CD4-positive, alpha-beta T cell treated with Interferon gamma for 1 hour (primary cell): ENCODE data around the gene HNRNPA2B1.
A peak's percentile ranks its signal among the peaks of the same experiment; 100 is the strongest.
"Not testable (repeated sequence)": the region's sequence is repeated elsewhere in the genome, so short reads cannot be mapped to it uniquely, and the experiment has no call there.

Source experiments
- DNase-seq: peaks from one replicate; pipeline ENCODE4 v3.0.0-alpha.2; 2020

Gene HNRNPA2B1

DNA sequence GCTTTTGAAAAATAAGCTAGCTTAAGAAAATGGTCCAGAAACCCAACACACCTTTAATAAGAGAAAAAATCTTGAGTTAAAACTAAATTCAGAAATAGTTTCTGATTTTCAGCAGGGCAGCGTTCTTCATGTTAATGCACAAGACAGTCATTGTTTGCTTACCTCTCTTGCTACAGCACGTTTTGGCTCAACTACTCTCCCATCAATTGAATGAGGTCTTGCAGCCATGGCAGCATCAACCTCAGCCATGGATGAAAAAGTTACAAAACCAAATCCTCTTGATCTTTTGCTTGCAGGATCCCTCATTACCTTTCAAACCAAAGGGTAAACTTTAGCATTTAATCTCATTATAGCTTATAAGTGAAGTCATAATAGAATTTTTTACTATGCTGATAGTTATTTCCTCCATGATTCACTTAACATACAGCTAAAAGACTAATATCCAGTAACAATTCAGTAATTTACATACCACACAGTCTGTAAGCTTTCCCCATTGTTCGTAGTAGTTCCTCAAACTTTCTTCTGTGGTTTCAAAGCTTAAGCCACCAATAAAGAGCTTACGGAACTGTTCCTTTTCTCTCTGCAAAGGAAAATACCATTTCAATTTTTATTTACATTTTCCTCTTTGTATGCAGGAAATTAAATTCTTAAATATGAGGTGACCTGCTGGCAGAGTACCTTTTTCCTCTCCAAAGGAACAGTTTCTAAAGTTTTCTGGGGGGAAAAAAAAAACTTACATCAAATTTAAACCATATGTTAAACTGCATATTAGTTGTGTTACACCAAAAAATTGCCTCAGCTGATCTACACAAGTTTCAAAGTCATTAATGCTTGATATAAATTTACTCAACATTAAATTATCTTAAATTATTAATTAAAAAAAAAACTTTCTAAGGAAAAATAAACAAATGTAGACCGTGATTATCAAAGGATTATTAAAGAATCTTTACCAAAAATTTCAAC, 3.1 kb downstream of the HNRNPA2B1 start:
- DNase-seq = no peak

GRCh38 chr7:26195867-26196657, 4.5 kb downstream of the HNRNPA2B1 start:
- DNase-seq = no peak

- no peak for DNase-seq
Measured at GRCh38 chr7:26195182-26195581, 5.4 kb downstream of the HNRNPA2B1 start.

DNA sequence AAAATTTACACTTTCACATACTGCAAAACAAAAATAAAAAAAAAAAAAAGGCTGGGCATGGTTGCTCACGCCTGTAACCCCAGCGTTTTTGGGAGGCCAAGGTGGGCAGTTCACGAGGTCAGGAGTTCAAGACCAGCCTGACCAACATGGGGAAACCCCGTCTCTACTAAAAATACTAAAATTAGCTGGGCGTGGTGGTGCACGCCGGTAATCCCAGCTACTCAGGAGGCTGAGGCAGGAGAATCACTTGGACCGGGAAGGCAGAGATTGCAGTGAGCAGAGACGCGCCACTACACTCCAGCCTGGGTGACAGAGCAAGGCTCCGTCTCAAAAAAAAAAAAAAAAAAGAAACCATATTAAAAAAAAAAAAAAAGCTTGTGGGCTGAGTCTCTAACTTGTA, 5.8 kb downstream of the HNRNPA2B1 start:
- DNase-seq = not testable (repeated sequence)

- DNase-seq = no peak
Measured at GRCh38 chr7:26193432-26194207, 6.9 kb downstream of the HNRNPA2B1 start.

GRCh38 chr7:26192485-26193087, 8.0 kb downstream of the HNRNPA2B1 start:
- no peak for DNase-seq

DNA sequence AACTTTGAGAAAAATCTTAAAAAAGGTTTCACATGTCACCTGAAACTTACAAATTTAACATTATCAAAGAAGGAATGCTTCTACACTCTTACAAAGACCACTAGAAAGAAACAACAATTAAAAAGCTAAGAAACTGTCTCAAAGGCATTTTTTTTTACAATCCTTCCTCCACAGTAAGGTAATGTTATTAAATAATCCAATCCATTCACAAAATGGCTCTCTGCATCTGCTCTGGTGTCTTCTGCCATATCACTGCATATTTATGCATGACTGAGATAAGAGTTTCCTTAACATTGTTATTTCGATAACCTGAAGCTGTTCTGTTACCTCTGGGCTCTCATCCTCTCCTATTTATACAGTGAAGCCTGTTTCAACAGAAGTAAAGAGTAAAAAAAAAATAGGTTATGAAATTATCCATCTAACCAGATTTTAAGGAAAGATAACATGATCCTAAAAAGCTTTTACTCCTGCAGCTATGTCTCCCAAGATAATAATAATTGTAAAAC, 8.5 kb downstream of the HNRNPA2B1 start:
- DNase-seq = no peak

- no peak for DNase-seq
Measured at GRCh38 chr7:26191233-26191973, 9.1 kb downstream of the HNRNPA2B1 start.

DNA sequence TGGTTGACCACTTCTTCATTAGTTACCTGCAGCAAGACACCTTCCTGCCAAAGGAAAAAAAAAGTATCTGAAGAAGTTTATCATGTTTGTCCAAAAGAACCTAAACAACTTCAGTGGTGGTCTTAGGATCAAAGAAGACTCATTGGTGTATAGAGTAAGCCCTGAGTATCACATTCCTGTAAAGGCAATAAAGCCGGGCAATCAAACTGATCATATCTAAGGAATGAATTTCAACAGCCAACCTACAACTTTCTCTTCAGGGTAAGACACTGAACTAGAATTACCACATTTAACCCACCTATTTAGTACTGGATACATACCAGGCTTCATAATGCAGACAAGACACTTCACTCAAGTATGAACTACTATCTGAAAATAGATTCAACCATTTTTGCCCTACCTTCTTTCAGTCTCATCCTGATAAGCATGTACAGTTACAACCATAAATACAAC, 10.1 kb downstream of the HNRNPA2B1 start:
- DNase-seq = no peak

DNA sequence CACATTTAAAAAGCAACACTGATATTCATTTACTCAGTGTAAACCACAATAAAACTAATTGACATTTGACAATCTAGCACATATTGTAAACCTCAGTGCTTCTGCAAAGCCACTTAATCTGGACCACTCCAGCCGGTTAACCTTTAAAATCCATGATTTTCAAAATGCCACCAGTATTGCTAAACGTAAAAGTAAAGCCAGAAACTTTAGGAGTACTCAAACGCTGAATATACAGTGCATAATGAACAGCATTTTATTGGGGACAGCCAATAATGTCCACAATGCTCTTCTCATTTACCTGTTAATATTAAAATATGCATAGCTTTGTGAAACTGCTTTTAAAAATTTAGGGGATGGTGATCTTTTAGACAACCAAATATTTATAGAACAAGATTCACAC, 10.8 kb downstream of the HNRNPA2B1 start:
- no peak for DNase-seq

DNA sequence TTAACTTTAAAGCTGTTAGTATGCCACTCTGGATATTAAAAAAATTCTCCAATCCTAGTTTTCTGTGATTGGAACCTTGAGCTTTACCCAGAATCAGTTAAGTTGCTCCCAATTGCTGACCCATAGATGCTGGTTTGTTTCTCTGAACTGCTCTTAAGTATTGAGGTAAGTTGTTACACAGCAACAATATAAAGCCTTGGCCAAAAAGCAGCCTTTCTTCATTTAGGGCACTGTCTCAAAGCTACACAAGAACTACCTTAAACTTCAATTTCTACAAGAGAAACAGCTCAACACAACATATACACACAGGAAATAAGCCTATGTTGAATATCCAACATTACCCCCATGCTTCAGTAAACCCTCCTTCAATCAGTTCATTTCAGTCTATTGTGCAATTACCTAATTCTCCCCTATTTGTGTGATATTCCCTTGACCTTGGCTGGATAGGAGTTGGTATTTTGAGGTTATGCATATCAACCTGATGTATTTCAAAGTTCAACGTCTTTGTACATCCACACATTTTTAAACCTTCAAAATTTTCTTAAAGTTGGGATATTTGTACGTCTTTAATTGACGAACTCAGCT, 11.5 kb downstream of the HNRNPA2B1 start:
- no peak for DNase-seq

GRCh38 chr7:26188206-26188956, 12.2 kb downstream of the HNRNPA2B1 start:
- DNase-seq = no peak

DNA sequence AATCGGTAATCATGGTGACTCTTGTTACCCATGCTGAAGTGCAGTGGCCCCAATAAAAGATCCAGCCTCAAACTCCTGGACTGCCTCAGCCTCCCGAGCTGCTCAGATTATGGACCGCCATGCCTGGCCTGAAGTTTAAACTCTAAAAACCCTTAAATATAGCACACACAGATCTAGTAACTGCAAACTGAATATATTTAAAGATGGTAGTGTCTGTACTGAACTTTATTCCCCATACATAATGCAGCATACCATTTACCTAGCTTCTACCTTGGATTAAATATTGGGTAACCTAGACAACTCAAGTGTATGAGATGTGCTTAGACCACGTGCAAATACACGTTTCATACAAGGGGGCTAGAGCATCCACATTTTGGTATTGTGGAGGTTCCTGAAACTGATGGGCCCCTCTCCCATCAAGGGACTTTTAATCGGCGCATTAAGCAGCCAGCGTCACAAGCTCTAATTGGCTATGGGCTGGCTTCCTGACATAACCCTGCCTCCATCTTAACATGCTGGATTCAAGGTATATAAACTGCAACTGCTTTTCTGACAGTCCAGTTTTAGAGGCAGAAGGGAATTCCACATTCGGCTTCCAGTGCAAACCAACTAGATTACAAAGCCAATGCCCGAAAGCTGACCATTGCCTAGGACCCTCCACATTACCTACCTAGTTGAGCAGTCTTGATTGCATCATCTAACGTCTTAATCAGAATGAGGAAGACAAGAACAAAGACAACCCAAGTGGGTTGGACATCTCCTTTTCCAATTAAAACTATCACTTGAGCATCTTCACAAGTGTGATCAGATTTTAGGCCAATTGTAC, 13.0 kb downstream of the HNRNPA2B1 start:
- DNase-seq = peak; percentile 31

- DNase-seq = no peak
Measured at GRCh38 chr7:26186364-26187311, 13.9 kb downstream of the HNRNPA2B1 start.

- DNase-seq = no peak
Measured at GRCh38 chr7:26185844-26186180, 14.7 kb downstream of the HNRNPA2B1 start.

GRCh38 chr7:26185131-26185843, 15.3 kb downstream of the HNRNPA2B1 start:
- DNase-seq = no peak

DNA sequence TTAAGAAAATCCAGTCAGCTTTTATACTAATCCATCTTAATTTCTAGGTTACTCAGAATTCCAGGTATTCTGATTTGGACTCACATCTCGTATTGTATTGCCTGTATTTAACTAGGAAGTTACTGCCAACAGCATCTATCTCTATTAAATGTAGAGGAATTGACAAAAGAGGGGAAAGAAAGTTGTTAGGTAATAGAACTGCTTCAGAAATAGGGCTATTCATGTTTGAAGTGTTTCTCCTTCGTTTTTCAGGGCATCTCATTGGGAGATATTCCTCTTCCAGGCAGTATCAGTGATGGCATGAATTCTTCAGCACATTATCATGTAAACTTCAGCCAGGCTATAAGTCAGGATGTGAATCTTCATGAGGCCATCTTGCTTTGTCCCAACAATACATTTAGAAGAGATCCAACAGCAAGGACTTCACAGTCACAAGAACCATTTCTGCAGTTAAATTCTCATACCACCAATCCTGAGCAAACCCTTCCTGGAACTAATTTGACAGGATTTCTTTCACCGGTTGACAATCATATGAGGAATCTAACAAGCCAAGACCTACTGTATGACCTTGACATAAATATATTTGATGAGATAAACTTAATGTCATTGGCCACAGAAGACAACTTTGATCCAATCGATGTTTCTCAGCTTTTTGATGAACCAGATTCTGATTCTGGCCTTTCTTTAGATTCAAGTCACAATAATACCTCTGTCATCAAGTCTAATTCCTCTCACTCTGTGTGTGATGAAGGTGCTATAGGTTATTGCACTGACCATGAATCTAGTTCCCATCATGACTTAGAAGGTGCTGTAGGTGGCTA, 16.1 kb downstream of the HNRNPA2B1 start:
- DNase-seq = not testable (repeated sequence)
